Measurements from ENCODE around the gene TSPYL1.

- no peak for TF ChIP-seq CTCF (IDR thresholded peaks at IDR 0.05)
- no peak for TF ChIP-seq POLR2A (IDR thresholded peaks at IDR 0.05)
Measured at GRCh38 chr6:116247285-116247684, 32.4 kb downstream of the TSPYL1 start.

Data from uterus (tissue), 2 donors.